ENCODE results near the gene RNF138. TPM values are rescaled to one million over a fixed set of nuclear protein-coding genes. Genes with fewer than 3 reads are reported as not detected.

The RNF138 gene
- total RNA-seq, 1 experiment from 2014 or later: 21.5 TPM

DNA sequence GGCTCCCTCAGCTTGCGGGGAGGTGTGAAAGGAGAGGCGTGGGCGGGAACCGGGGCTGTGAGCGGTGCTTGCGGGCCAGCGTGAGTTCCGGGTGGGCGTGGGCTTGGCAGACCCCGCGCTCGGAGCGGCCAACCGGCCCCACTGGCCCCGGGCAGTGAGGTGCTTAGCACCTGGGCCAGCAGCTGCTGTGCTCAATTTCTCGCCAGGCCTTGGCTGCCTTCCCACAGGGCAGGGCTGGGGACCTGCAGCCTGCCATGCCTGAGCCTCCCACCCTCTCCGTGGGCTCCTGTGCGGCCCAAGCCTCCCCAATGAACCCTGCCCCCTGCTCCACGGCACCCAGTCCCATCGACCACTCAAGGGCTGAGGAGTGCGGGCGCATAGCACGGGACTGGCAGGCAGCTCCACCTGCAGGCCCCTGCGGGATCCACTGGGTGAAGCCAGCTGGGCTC is 48.2 kb downstream of the RNF138 start:
- CTCF ChIA-PET: interaction anchor here (0.6 kb wide), 1 partner anchor 14 kb away, joined by 4 read pairs; no protein-coding TSS in a partner anchor
- Histone ChIP-seq H3K79me2 (ENCODE audit: low read depth) (no peaks in the 10 kb centered on the region), H3K4me2 (no peak overlapping the region), H3K4me3 (no peak overlapping the region), H3K4me1 (replicated peaks; ENCODE audit: insufficient read depth) (no peaks in the 10 kb centered on the region), H3K9me2 (ENCODE audit: insufficient read depth) (no peaks in the 10 kb centered on the region), H3F3A (ENCODE audit: insufficient read depth, low read depth) (no peaks in the 10 kb centered on the region), H4K20me1 (ENCODE audit: insufficient read depth) (no peaks in the 10 kb centered on the region), H3K27me3 (ENCODE audit: insufficient read depth, low read depth) (no peaks in the 10 kb centered on the region), H3K36me3 (ENCODE audit: low read depth) (no peaks in the 10 kb centered on the region), H3K9me3 (ENCODE audit: insufficient read depth, low read depth) (no peaks in the 10 kb centered on the region), H2AFZ (no peak overlapping the region), H3K27ac (no peak overlapping the region)
- DNase-seq: no peak
- no TSS peak for BruUV-seq (replicated peaks)
- intact Hi-C loops (cut with micrococcal nuclease; ENCODE audit: unreplicated experiment): no loop called here
- TF ChIP-seq EZH2 (IDR thresholded peaks at IDR 0.05; ENCODE audit: low read depth): no peak
- TF ChIP-seq, protein P1, sequence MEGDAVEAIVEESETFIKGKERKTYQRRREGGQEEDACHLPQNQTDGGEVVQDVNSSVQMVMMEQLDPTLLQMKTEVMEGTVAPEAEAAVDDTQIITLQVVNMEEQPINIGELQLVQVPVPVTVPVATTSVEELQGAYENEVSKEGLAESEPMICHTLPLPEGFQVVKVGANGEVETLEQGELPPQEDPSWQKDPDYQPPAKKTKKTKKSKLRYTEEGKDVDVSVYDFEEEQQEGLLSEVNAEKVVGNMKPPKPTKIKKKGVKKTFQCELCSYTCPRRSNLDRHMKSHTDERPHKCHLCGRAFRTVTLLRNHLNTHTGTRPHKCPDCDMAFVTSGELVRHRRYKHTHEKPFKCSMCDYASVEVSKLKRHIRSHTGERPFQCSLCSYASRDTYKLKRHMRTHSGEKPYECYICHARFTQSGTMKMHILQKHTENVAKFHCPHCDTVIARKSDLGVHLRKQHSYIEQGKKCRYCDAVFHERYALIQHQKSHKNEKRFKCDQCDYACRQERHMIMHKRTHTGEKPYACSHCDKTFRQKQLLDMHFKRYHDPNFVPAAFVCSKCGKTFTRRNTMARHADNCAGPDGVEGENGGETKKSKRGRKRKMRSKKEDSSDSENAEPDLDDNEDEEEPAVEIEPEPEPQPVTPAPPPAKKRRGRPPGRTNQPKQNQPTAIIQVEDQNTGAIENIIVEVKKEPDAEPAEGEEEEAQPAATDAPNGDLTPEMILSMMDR (conservative IDR thresholded peaks at IDR 0.05): no peak
- POLR2A ChIA-PET (ENCODE audit: unreplicated experiment): interaction anchor here (0.6 kb wide), 1 partner anchor 205 kb away, joined by 6 read pairs; no protein-coding TSS in a partner anchor

DNA sequence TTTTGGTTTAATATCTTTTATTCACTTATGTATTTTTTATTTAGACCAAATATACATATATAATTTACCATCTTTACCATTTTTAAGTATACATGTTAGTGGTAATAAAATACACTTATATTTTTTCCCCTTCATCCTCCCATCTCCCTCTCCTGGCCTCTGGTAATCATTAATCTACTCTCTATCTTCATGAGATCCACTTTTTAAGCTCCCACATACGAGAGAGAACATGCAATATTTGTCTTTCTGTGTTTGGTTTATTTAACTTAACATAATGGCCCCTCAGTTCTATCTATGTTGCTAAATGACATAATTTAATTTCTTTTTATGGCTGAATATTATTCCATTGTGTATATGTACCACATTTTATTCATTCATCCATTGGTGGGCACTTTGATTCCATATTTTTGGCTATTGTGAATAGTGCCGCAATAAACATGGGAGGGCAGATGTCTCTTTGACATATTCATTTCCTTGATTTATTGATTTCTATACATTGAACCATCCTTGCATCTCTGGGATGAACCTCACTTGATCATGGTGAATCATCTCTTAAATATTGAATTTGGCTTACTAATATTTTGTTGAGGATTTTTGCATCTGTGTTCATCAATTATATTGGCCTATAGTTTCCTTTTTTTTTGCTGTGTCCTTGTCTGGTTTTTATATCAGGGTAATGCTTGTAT is 56.7 kb downstream of the RNF138 start:
- no peak for TF ChIP-seq EZH2 (IDR thresholded peaks at IDR 0.05; ENCODE audit: low read depth)
- TF ChIP-seq, protein P1 (conservative IDR thresholded peaks at IDR 0.05): no peak
- Histone ChIP-seq H3F3A (ENCODE audit: insufficient read depth, low read depth) (no peaks in the 10 kb centered on the region), H3K36me3 (ENCODE audit: low read depth) (no peaks in the 10 kb centered on the region), H3K4me3 (no peak overlapping the region), H2AFZ (no peak overlapping the region), H3K9me3 (ENCODE audit: insufficient read depth, low read depth) (no peaks in the 10 kb centered on the region), H3K4me1 (replicated peaks; ENCODE audit: insufficient read depth) (no peaks in the 10 kb centered on the region), H3K79me2 (ENCODE audit: low read depth) (no peaks in the 10 kb centered on the region), H3K4me2 (no peak overlapping the region), H4K20me1 (ENCODE audit: insufficient read depth) (no peaks in the 10 kb centered on the region), H3K27ac (no peak overlapping the region), H3K9me2 (ENCODE audit: insufficient read depth) (no peaks in the 10 kb centered on the region), H3K27me3 (ENCODE audit: insufficient read depth, low read depth) (no peaks in the 10 kb centered on the region)
- CTCF ChIA-PET: no interaction called here
- DNase-seq: no peak
- POLR2A ChIA-PET (ENCODE audit: unreplicated experiment): no interaction called here
- intact Hi-C loops (cut with micrococcal nuclease; ENCODE audit: unreplicated experiment): no loop called here
- no TSS peak for BruUV-seq (replicated peaks)

DNA sequence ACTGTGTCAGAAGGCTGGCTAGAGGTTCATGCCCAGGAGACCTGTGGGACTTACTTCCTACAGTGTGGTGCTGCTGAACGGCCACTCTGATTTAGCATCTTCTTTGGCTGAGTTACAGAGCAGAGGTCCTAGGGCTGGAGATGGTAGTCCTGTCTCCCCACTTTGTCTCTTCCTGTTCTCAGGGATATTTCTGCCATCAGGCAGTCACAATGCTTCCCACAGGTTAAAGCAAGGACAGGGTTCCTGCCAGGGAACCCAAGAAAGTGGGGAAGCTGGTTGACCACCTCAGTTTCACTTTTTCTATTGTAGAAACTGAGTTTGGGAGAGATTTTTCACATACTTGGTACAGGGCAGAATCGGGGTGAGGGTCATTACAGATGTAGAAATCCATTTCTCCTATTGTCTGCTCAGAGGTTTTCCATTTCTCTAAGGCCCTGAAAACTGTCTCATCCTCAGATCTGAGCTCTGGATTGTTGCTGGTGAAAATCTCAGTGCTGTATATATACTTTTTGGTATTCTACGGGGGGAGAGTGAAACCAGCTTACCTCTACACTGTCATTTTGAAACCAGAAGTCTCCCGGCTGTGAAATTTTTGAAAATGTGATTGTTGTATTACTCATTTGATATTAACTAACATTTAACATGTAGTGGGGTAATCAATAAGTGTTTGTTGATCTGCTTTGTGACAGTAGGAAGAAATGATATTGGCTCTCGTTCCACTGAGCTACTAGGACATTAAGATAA is 61.2 kb downstream of the RNF138 start:
- H2AFZ ChIP-seq: no peak overlapping the region
- H3K9me2 ChIP-seq (ENCODE audit: insufficient read depth): no peaks in the 10 kb centered on the region
- BruUV-seq (replicated peaks): no TSS peak
- no peaks in the 10 kb centered on the region for H3K9me3 ChIP-seq (ENCODE audit: insufficient read depth, low read depth)
- ChIA-PET CTCF (no interaction called here), POLR2A (ENCODE audit: unreplicated experiment) (no interaction called here)
- H3K36me3 ChIP-seq (ENCODE audit: low read depth): no peaks in the 10 kb centered on the region
- no peaks in the 10 kb centered on the region for H3K79me2 ChIP-seq (ENCODE audit: low read depth)
- no peak overlapping the region for H3K4me2 ChIP-seq
- no peaks in the 10 kb centered on the region for H3K27me3 ChIP-seq (ENCODE audit: insufficient read depth, low read depth)
- TF ChIP-seq, protein P1 (conservative IDR thresholded peaks at IDR 0.05): no peak
- no peak for TF ChIP-seq EZH2 (IDR thresholded peaks at IDR 0.05; ENCODE audit: low read depth)
- H3K4me3 ChIP-seq: no peak overlapping the region
- H3K27ac ChIP-seq: no peak overlapping the region
- DNase-seq: no peak
- H3K4me1 ChIP-seq (replicated peaks; ENCODE audit: insufficient read depth): no peaks in the 10 kb centered on the region
- no peaks in the 10 kb centered on the region for H4K20me1 ChIP-seq (ENCODE audit: insufficient read depth)
- H3F3A ChIP-seq (ENCODE audit: insufficient read depth, low read depth): no peaks in the 10 kb centered on the region
- intact Hi-C loops (cut with micrococcal nuclease; ENCODE audit: unreplicated experiment): loop anchor here (10.0 kb wide), 1 partner anchor 122 kb away; no protein-coding TSS in a partner anchor

Measured in PC-9 (cell line).